Neural cell (in vitro differentiated cells): Measurements from ENCODE around the gene MCRIP1. TPM values are rescaled to one million over a fixed set of nuclear protein-coding genes. Genes with fewer than 3 reads are reported as not detected.

ENCODE experiments used
- H2AFZ ChIP-seq: fragments of 200-600, 300-800 bp; sonication (generic), shearing (Covaris generic); 2 replicates; pipeline ENCODE4 v1.6.0; 2014; ENCODE audit warnings: low read depth, mild to moderate bottlenecking, antibody characterized with exemption, low read length, moderate library complexity
- H3F3A ChIP-seq: fragments of 200-600 bp; shearing (Covaris generic); 2 replicates; pipeline ENCODE4 v1.6.1; 2016; ENCODE audit warnings: mild to moderate bottlenecking, moderate library complexity, mixed read lengths, antibody characterized with exemption, low read length; ENCODE audit not compliant: insufficient read depth, poor library complexity, severe bottlenecking
- H3K27ac ChIP-seq: fragments of 200-600, 300-800 bp; sonication (generic), shearing (Covaris generic); 2 replicates; pipeline ENCODE4 v1.5.1; 2014; ENCODE audit warnings: mild to moderate bottlenecking, low read length, moderate library complexity
- H3K27me3 ChIP-seq: fragments of 300-800, 200-600 bp; sonication (generic), shearing (Covaris generic); 2 replicates; pipeline ENCODE4 v1.6.0; 2014; ENCODE audit warnings: mild to moderate bottlenecking, low read depth, low read length, moderate library complexity; ENCODE audit not compliant: insufficient read depth
- H3K36me3 ChIP-seq: fragments of 300-800, 200-600 bp; sonication (generic), shearing (Covaris generic); 2 replicates; pipeline ENCODE4 v1.5.1; 2014; ENCODE audit warnings: mild to moderate bottlenecking, antibody characterized with exemption, low read length, moderate library complexity; ENCODE audit not compliant: insufficient read depth
- H3K4me2 ChIP-seq: fragments of 300-800, 200-600 bp; sonication (generic), shearing (Covaris generic); 2 replicates; pipeline ENCODE4 v1.6.0; 2014; ENCODE audit warnings: mild to moderate bottlenecking, low read length
- H3K4me3 ChIP-seq: fragments of 300-800, 200-600 bp; sonication (generic), shearing (Covaris generic); 2 replicates; pipeline ENCODE4 v1.5.1; 2014; ENCODE audit warnings: mild to moderate bottlenecking, low read length, moderate library complexity
- H3K79me2 ChIP-seq: fragments of 200-600 bp; shearing (Covaris generic); replicated peaks from 2 replicates; pipeline ENCODE4 v1.6.0; 2014; ENCODE audit warnings: mild to moderate bottlenecking, low read length, moderate library complexity; ENCODE audit not compliant: insufficient read depth
- H3K9ac ChIP-seq: fragments of 300-800, 200-600 bp; sonication (generic), shearing (Covaris generic); 2 replicates; pipeline ENCODE4 v1.6.1; 2016; ENCODE audit warnings: mild to moderate bottlenecking, low read length, mixed read lengths
- H3K9me2 ChIP-seq: fragments of 200-600 bp; shearing (Covaris generic); 2 replicates; pipeline ENCODE4 v1.6.1; 2016; ENCODE audit warnings: mild to moderate bottlenecking, low read length, mixed read lengths; ENCODE audit not compliant: insufficient read depth
- H3K9me3 ChIP-seq: fragments of 200-600, 300-800 bp; sonication (generic), shearing (Covaris generic); 2 replicates; pipeline ENCODE4 v1.6.1; 2016; ENCODE audit warnings: mild to moderate bottlenecking, mixed run types, low read length, moderate library complexity, mixed read lengths
- H4K20me1 ChIP-seq: fragments of 200-600 bp; shearing (Covaris generic); 2 replicates; pipeline ENCODE4 v1.6.1; 2016; ENCODE audit warnings: mild to moderate bottlenecking, mixed run types; ENCODE audit not compliant: insufficient read depth
- CTCF ChIP-seq: fragments of 450-650 bp; IDR thresholded peaks from 2 replicates; pipeline ENCODE4 v1.5.1; 2014; ENCODE audit warnings: antibody characterized with exemption, mild to moderate bottlenecking, moderate library complexity; ENCODE audit not compliant: poor library complexity, severe bottlenecking
- EP300 ChIP-seq: fragments of 450-650 bp; conservative IDR thresholded peaks from 2 replicates; pipeline ENCODE4 v1.6.1; 2014; ENCODE audit warnings: antibody characterized with exemption, mild to moderate bottlenecking, moderate library complexity; ENCODE audit not compliant: poor library complexity, severe bottlenecking
- EZH2 ChIP-seq: fragments of 200-600, 300-800 bp; shearing (Covaris generic), sonication (generic); IDR thresholded peaks from 2 replicates; pipeline ENCODE4 v1.6.1; 2014; ENCODE audit warnings: antibody characterized with exemption, low read length, borderline replicate concordance, mild to moderate bottlenecking; ENCODE audit not compliant: insufficient read depth, poor library complexity, severe bottlenecking
- MXI1 ChIP-seq: fragments of 450-650 bp; conservative IDR thresholded peaks from 2 replicates; pipeline ENCODE4 v1.6.1; 2014; ENCODE audit warnings: antibody characterized with exemption, mild to moderate bottlenecking; ENCODE audit not compliant: poor library complexity, severe bottlenecking
- POLR2AphosphoS5 ChIP-seq: IDR thresholded peaks from 2 replicates; pipeline ENCODE4 v1.6.1; 2012
- RAD21 ChIP-seq: fragments of 450-650 bp; conservative IDR thresholded peaks from 2 replicates; pipeline ENCODE4 v1.6.1; 2014; ENCODE audit warnings: antibody characterized with exemption, mild to moderate bottlenecking, moderate library complexity
- REST ChIP-seq: IDR thresholded peaks from 2 replicates; pipeline ENCODE4 v1.6.1; 2012; ENCODE audit warnings: borderline replicate concordance
- SMC3 ChIP-seq: fragments of 450-650 bp; conservative IDR thresholded peaks from 2 replicates; pipeline ENCODE4 v1.6.1; 2014; ENCODE audit warnings: antibody characterized with exemption, mild to moderate bottlenecking, moderate library complexity; ENCODE audit not compliant: poor library complexity
- TAF1 ChIP-seq: IDR thresholded peaks from 2 replicates; pipeline ENCODE4 v1.6.1; 2012; ENCODE audit warnings: low read depth
- polyA plus RNA-seq: library from polyadenylated mRNA; depleted of rRNA; stranded (reverse); fragments of >200 nt; gene quantifications from 2 replicates; pipeline ENCODE4 v1.2.3, GENCODE V29; 2014

The MCRIP1 gene
- polyA plus RNA-seq, 1 donor from 2014 or later: 524 TPM

- Histone ChIP-seq H3K4me2 (no peak overlapping the region), H3F3A (no peaks in the 10 kb centered on the region), H3K36me3 (no peaks in the 10 kb centered on the region), H4K20me1 (peaks cover 8% of the 10 kb centered on the region), H3K79me2 (peaks cover 3% of the 10 kb centered on the region), H3K27ac (no peak overlapping the region), H2AFZ (no peak overlapping the region), H3K9me2 (no peaks in the 10 kb centered on the region), H3K9me3 (no peaks in the 10 kb centered on the region), H3K4me3 (no peak overlapping the region), H3K27me3 (no peaks in the 10 kb centered on the region), H3K9ac (no peak overlapping the region)
- TF ChIP-seq EP300 (no peak), SMC3 (no peak), POLR2AphosphoS5 (no peak), MXI1 (no peak), EZH2 (no peak), CTCF (no peak), REST (no peak), RAD21 (no peak), TAF1 (no peak)
These were observed 7.1 kb downstream of the MCRIP1 start for GRCh38 chr17:81825841-81826466.

- TF ChIP-seq RAD21: no peak
- TF ChIP-seq POLR2AphosphoS5: no peak
- no peak for TF ChIP-seq TAF1
- TF ChIP-seq EZH2: no peak
- no peak for TF ChIP-seq SMC3
- no peak for TF ChIP-seq EP300
- no peak for TF ChIP-seq MXI1
- no peak for TF ChIP-seq CTCF
- TF ChIP-seq REST: no peak
- no peaks in the 10 kb centered on the region for H3K9me2 ChIP-seq
- H3K4me2 ChIP-seq: no peak overlapping the region
- H3K27ac ChIP-seq: no peak overlapping the region
- H3F3A ChIP-seq: no peaks in the 10 kb centered on the region
- no peak overlapping the region for H3K4me3 ChIP-seq
- H2AFZ ChIP-seq: no peak overlapping the region
- no peak overlapping the region for H3K9ac ChIP-seq
- H3K36me3 ChIP-seq: no peaks in the 10 kb centered on the region
- H3K79me2 ChIP-seq: no peaks in the 10 kb centered on the region
- peaks cover 8% of the 10 kb centered on the region for H4K20me1 ChIP-seq
- no peaks in the 10 kb centered on the region for H3K9me3 ChIP-seq
- no peaks in the 10 kb centered on the region for H3K27me3 ChIP-seq
These were observed 8.5 kb downstream of the MCRIP1 start for GRCh38 chr17:81824595-81824994.
